NCI-H1105 treated with DMSO at 0.1 percent for 48 hours (cell line): ENCODE data around the gene RPL19.
"Not testable (repeated sequence)": the region's sequence is repeated elsewhere in the genome, so short reads cannot be mapped to it uniquely, and the experiment has no call there.

ENCODE experiments used
- DNase-seq: peaks from one replicate; lab custom pipeline; 2025; lab: John Stamatoyannopoulos, UW

Gene RPL19

DNA sequence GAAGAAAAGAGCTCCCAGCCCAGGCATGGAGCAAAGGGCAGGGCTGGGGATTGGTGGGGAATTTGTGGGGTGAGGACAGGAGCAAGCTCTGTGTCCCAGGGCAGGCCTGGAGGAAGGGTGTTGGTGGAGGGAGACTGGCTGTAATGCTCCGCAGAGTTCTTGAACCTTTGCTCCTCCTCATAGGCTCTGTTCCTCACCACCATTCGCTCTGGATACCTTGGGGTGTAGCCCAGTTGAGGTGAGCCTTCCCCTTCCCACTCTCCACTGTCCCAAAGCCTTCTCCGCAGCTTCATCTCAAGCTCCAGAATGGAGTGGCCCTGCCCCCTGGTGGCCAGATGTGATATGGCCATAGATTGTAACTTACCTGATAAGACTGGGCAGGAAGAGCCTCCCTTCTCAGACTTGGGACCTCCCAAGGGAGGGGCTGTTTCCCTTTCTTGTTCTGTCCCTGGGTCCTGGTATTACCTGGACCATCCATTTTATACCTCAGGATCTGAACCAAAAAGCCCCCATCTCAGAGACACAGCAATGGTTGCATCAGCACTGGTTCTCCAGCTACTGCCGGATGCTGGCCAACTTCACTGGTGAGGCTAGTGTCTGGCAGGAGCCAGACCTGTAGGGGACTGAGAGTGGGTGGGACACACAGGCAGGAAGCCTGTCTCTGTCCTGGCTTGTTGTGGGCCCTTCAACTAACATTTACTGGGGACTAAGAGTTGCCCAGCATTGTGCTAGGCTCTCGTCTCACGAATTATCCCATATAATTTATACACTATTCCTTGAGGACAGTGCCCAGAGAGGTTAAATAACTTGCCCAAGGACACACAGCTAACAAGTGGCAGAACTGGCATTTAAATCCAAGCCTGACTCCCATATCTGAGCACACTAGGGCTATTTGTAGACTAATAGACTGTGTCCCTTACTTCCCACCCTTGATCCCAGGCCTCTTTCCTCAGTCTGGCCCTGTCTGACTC, 44.8 kb downstream of the RPL19 start:
- DNase-seq, result peak; percentile 57

DNA sequence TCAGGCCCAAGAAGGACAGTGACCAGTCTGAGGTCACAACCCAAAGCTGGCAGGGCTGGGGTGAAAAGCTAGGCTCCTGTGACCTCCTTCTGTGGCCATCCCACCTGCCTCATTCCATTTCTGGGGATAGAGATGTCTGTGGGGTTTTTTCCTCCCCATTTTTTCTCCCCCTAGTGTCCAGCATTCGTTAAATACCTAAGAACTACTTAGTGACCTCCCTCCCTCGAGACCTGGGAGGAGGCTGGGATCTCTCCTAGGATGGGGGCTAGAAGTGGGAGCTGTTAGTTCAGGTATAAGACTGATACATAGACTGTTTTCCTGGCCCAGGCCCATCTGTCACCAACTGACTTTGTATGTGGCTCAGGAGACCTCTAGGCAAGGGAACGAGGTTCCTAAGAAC, 46.2 kb downstream of the RPL19 start:
- DNase-seq, result no peak

- not testable (repeated sequence) for DNase-seq
These were observed 50.0 kb downstream of the RPL19 start for GRCh38 chr17:39250076-39250475.

GRCh38 chr17:39251997-39252396, 51.9 kb downstream of the RPL19 start:
- no peak for DNase-seq

GRCh38 chr17:39252788-39253460, 52.8 kb downstream of the RPL19 start:
- no peak for DNase-seq
